ENCODE data around the gene PNPO.
"Not testable (repeated sequence)": the region's sequence is repeated elsewhere in the genome, so short reads cannot be mapped to it uniquely, and the experiment has no call there.

The PNPO gene

GRCh38 chr17:47981462-47981861 lies 40.1 kb downstream of the PNPO start:
- H3K36me3 ChIP-seq (ENCODE audit: control insufficient read depth in 1 of 2, insufficient read depth in 2 of 2, low read length in 2 of 2), result peaks cover 30 to 62% of the 10 kb centered on the region in 2 donors
- H3K4me1 ChIP-seq (ENCODE audit: control insufficient read depth in 1 of 2, insufficient read depth in 2 of 2, low read length in 2 of 2), result no peaks in the 10 kb centered on the region
- no peak overlapping the region for H3K27ac ChIP-seq (ENCODE audit: low read length)
- no peak overlapping the region for H3K4me3 ChIP-seq (ENCODE audit: low read depth in 1 of 2, low read length in 2 of 2)
- H3K27me3 ChIP-seq (ENCODE audit: low read depth, low read length), result no peaks in the 10 kb centered on the region
- no peaks in the 10 kb centered on the region for H3K9me3 ChIP-seq (ENCODE audit: control insufficient read depth in 1 of 2, low read length in 2 of 2)

- Histone ChIP-seq H3K27me3 (ENCODE audit: low read depth, low read length) (no peaks in the 10 kb centered on the region), H3K4me1 (ENCODE audit: control insufficient read depth in 1 of 2, insufficient read depth in 2 of 2, low read length in 2 of 2) (peaks cover 0 to 2% of the 10 kb centered on the region in 2 donors), H3K4me3 (ENCODE audit: low read depth in 1 of 2, low read length in 2 of 2) (no peak overlapping the region), H3K27ac (ENCODE audit: low read length) (no peak overlapping the region), H3K9me3 (ENCODE audit: control insufficient read depth in 1 of 2, low read length in 2 of 2) (no peaks in the 10 kb centered on the region), H3K36me3 (ENCODE audit: control insufficient read depth in 1 of 2, insufficient read depth in 2 of 2, low read length in 2 of 2) (peaks cover 30 to 58% of the 10 kb centered on the region in 2 donors)
These were observed 40.8 kb downstream of the PNPO start for GRCh38 chr17:47982091-47982617.

GRCh38 chr17:47982645-47983390 lies 41.4 kb downstream of the PNPO start:
- no peak overlapping the region for H3K4me3 ChIP-seq (ENCODE audit: low read depth in 1 of 2, low read length in 2 of 2)
- no peak overlapping the region for H3K27ac ChIP-seq (ENCODE audit: low read length)
- H3K4me1 ChIP-seq (ENCODE audit: control insufficient read depth in 1 of 2, insufficient read depth in 2 of 2, low read length in 2 of 2), result peaks cover 0 to 8% of the 10 kb centered on the region in 2 donors
- no peaks in the 10 kb centered on the region for H3K27me3 ChIP-seq (ENCODE audit: low read depth, low read length)
- H3K9me3 ChIP-seq (ENCODE audit: control insufficient read depth in 1 of 2, low read length in 2 of 2), result no peaks in the 10 kb centered on the region
- peaks cover 30 to 52% of the 10 kb centered on the region in 2 donors for H3K36me3 ChIP-seq (ENCODE audit: control insufficient read depth in 1 of 2, insufficient read depth in 2 of 2, low read length in 2 of 2)

GRCh38 chr17:47983492-47984223 lies 42.3 kb downstream of the PNPO start:
- Histone ChIP-seq H3K27me3 (ENCODE audit: low read depth, low read length) (no peaks in the 10 kb centered on the region), H3K27ac (ENCODE audit: low read length) (no peak overlapping the region), H3K36me3 (ENCODE audit: control insufficient read depth in 1 of 2, insufficient read depth in 2 of 2, low read length in 2 of 2) (peaks cover 28 to 47% of the 10 kb centered on the region in 2 donors), H3K4me1 (ENCODE audit: control insufficient read depth in 1 of 2, insufficient read depth in 2 of 2, low read length in 2 of 2) (peaks cover 0 to 8% of the 10 kb centered on the region in 2 donors), H3K4me3 (ENCODE audit: low read depth in 1 of 2, low read length in 2 of 2) (no peak overlapping the region), H3K9me3 (ENCODE audit: control insufficient read depth in 1 of 2, low read length in 2 of 2) (no peaks in the 10 kb centered on the region)

GRCh38 chr17:47986520-47986919 lies 45.1 kb downstream of the PNPO start:
- no peak overlapping the region for H3K4me3 ChIP-seq (ENCODE audit: low read depth in 1 of 2, low read length in 2 of 2)
- H3K27ac ChIP-seq (ENCODE audit: low read length), result no peak overlapping the region
- H3K36me3 ChIP-seq (ENCODE audit: control insufficient read depth in 1 of 2, insufficient read depth in 2 of 2, low read length in 2 of 2), result peaks cover 4 to 19% of the 10 kb centered on the region in 2 donors
- no peaks in the 10 kb centered on the region for H3K9me3 ChIP-seq (ENCODE audit: control insufficient read depth in 1 of 2, low read length in 2 of 2)
- no peaks in the 10 kb centered on the region for H3K27me3 ChIP-seq (ENCODE audit: low read depth, low read length)
- H3K4me1 ChIP-seq (ENCODE audit: control insufficient read depth in 1 of 2, insufficient read depth in 2 of 2, low read length in 2 of 2), result peaks cover 0 to 8% of the 10 kb centered on the region in 2 donors

- no peak overlapping the region for H3K27ac ChIP-seq (ENCODE audit: low read length)
These were observed 46.0 kb downstream of the PNPO start for GRCh38 chr17:47987240-47987835.

GRCh38 chr17:47988445-47988844 lies 47.1 kb downstream of the PNPO start:
- not testable (repeated sequence) for H3K27me3 ChIP-seq (ENCODE audit: low read depth, low read length); H3K4me3 ChIP-seq (ENCODE audit: low read depth in 1 of 2, low read length in 2 of 2); H3K9me3 ChIP-seq (ENCODE audit: control insufficient read depth in 1 of 2, low read length in 2 of 2); H3K4me1 ChIP-seq (ENCODE audit: control insufficient read depth in 1 of 2, insufficient read depth in 2 of 2, low read length in 2 of 2); H3K27ac ChIP-seq (ENCODE audit: low read length); H3K36me3 ChIP-seq (ENCODE audit: control insufficient read depth in 1 of 2, insufficient read depth in 2 of 2, low read length in 2 of 2)

More at GRCh38 chr17:47987240-47987835, 46.0 kb downstream of the PNPO start:
- Histone ChIP-seq H3K9me3 (ENCODE audit: control insufficient read depth in 1 of 2, low read length in 2 of 2) (no peaks in the 10 kb centered on the region), H3K27me3 (ENCODE audit: low read depth, low read length) (no peaks in the 10 kb centered on the region), H3K4me3 (ENCODE audit: low read depth in 1 of 2, low read length in 2 of 2) (no peak overlapping the region), H3K4me1 (ENCODE audit: control insufficient read depth in 1 of 2, insufficient read depth in 2 of 2, low read length in 2 of 2) (peaks cover 0 to 8% of the 10 kb centered on the region in 2 donors), H3K36me3 (ENCODE audit: control insufficient read depth in 1 of 2, insufficient read depth in 2 of 2, low read length in 2 of 2) (peaks cover 0 to 11% of the 10 kb centered on the region in 2 donors)

GRCh38 chr17:47989159-47989558 lies 47.8 kb downstream of the PNPO start:
- H3K36me3 ChIP-seq (ENCODE audit: control insufficient read depth in 1 of 2, insufficient read depth in 2 of 2, low read length in 2 of 2), result no peaks in the 10 kb centered on the region

GRCh38 chr17:47989700-47990099 lies 48.3 kb downstream of the PNPO start:
- H3K27me3 ChIP-seq (ENCODE audit: low read depth, low read length), result no peaks in the 10 kb centered on the region
- H3K4me3 ChIP-seq (ENCODE audit: low read depth in 1 of 2, low read length in 2 of 2), result no peak overlapping the region
- H3K27ac ChIP-seq (ENCODE audit: low read length), result no peak overlapping the region
- H3K9me3 ChIP-seq (ENCODE audit: control insufficient read depth in 1 of 2, low read length in 2 of 2), result no peaks in the 10 kb centered on the region
- H3K4me1 ChIP-seq (ENCODE audit: control insufficient read depth in 1 of 2, insufficient read depth in 2 of 2, low read length in 2 of 2), result peaks cover 0 to 8% of the 10 kb centered on the region in 2 donors
- no peaks in the 10 kb centered on the region for H3K36me3 ChIP-seq (ENCODE audit: control insufficient read depth in 1 of 2, insufficient read depth in 2 of 2, low read length in 2 of 2)

More at GRCh38 chr17:47989159-47989558, 47.8 kb downstream of the PNPO start:
- peaks cover 0 to 8% of the 10 kb centered on the region in 2 donors for H3K4me1 ChIP-seq (ENCODE audit: control insufficient read depth in 1 of 2, insufficient read depth in 2 of 2, low read length in 2 of 2)
- H3K27me3 ChIP-seq (ENCODE audit: low read depth, low read length), result no peaks in the 10 kb centered on the region
- H3K4me3 ChIP-seq (ENCODE audit: low read depth in 1 of 2, low read length in 2 of 2), result no peak overlapping the region
- H3K9me3 ChIP-seq (ENCODE audit: control insufficient read depth in 1 of 2, low read length in 2 of 2), result no peaks in the 10 kb centered on the region
- no peak overlapping the region for H3K27ac ChIP-seq (ENCODE audit: low read length)

GRCh38 chr17:47990962-47991731 lies 49.8 kb downstream of the PNPO start:
- Histone ChIP-seq H3K9me3 (ENCODE audit: control insufficient read depth in 1 of 2, low read length in 2 of 2) (no peaks in the 10 kb centered on the region), H3K36me3 (ENCODE audit: control insufficient read depth in 1 of 2, insufficient read depth in 2 of 2, low read length in 2 of 2) (no peaks in the 10 kb centered on the region), H3K4me1 (ENCODE audit: control insufficient read depth in 1 of 2, insufficient read depth in 2 of 2, low read length in 2 of 2) (peaks cover 0 to 8% of the 10 kb centered on the region in 2 donors), H3K4me3 (ENCODE audit: low read depth in 1 of 2, low read length in 2 of 2) (no peak overlapping the region), H3K27ac (ENCODE audit: low read length) (no peak overlapping the region), H3K27me3 (ENCODE audit: low read depth, low read length) (peaks cover 7% of the 10 kb centered on the region)

Data from muscle layer of duodenum (tissue), 2 donors.